HCT116 (cell line): ENCODE results near the gene ANKIB1. TPM values are rescaled to one million over a fixed set of nuclear protein-coding genes. Genes with fewer than 3 reads are reported as not detected.

Experiments used
- ATAC-seq: fragments of 200-7000 bp; cut with Tn5 transposase; 2 replicates; pipeline ENCODE4 v1.9.1; 2020; ENCODE audit warnings: mild to moderate bottlenecking, moderate library complexity
- BruUV-seq: library from RNA; stranded (reverse); fragments of 400-500 nt; replicated peaks from 2 replicates; lab custom pipeline; 2021; lab: Mats Ljungman, UMichigan
- CTCF ChIA-PET: fragments of 300-600 bp; sonication (Branson Sonifier 250); formaldehyde crosslinking; loops from one replicate; lab custom pipeline; 2021; ENCODE audit warnings: antibody characterized with exemption; lab: Charles Lee
- POLR2A ChIA-PET: fragments of 300-600, 350-600 bp; sonication (Branson Sonifier 250); formaldehyde crosslinking; loops from one replicate; lab custom pipeline; 2021; ENCODE audit warnings: antibody characterized with exemption; lab: Charles Lee
- RAD21 ChIA-PET, 2 experiments: fragments of 300-600 bp; sonication (Branson Sonifier 250); formaldehyde crosslinking; loops; one replicate each; lab custom pipeline; 2023; ENCODE audit warnings: low total read pairs in 2 of 2; ENCODE audit not compliant: uncharacterized antibody in 2 of 2, unreplicated experiment in 2 of 2, low non-redundant PET in 1 of 2; lab: Charles Lee
- DNase-seq: peaks from one replicate; pipeline ENCODE4 v3.0.0-alpha.2; 2010; ENCODE audit warnings: low read depth, low spot score
- H2AFZ ChIP-seq: fragments of 200-600 bp; shearing (Covaris generic), sonication (generic); 2 replicates; pipeline ENCODE4 v1.6.1; 2017; ENCODE audit warnings: low read depth, mixed run types, mixed read lengths, antibody characterized with exemption, low read length; ENCODE audit not compliant: poor library complexity, severe bottlenecking
- H3K27ac ChIP-seq: 2 replicates; pipeline ENCODE4 v1.5.1; 2012; ENCODE audit warnings: low read depth, low read length
- H3K27me3 ChIP-seq: fragments of 200-600 bp; sonication (generic); 2 replicates; pipeline ENCODE4 v1.6.1; 2016; ENCODE audit warnings: mixed run types, low read length, mixed read lengths; ENCODE audit not compliant: insufficient read depth
- H3K36me3 ChIP-seq, 2 experiments: fragments of 200-500 bp in 1 of 2; fragments of 200-600 bp in 1 of 2; sonication (Bioruptor generic) in 1 of 2; sonication (generic) in 1 of 2; 2 replicates each; pipeline versions ENCODE4 v1.5.1 to v1.6.1; 2014 to 2016; ENCODE audit warnings: low read length in 2 of 2, inconsistent platforms in 1 of 2, mixed read lengths in 1 of 2, mixed run types in 1 of 2; ENCODE audit not compliant: insufficient read depth in 2 of 2, control insufficient read depth in 1 of 2
- H3K4me1 ChIP-seq, 2 experiments: fragments of 200-600 bp in 1 of 2; sonication (generic) in 1 of 2; 2 replicates each; pipeline versions ENCODE4 v1.5.1 to v1.6.1; 2012 to 2017; ENCODE audit warnings: low read length in 2 of 2, inconsistent platforms in 1 of 2, mild to moderate bottlenecking in 1 of 2, mixed read lengths in 1 of 2, mixed run types in 1 of 2, moderate library complexity in 1 of 2; ENCODE audit not compliant: insufficient read depth in 2 of 2, control insufficient read depth in 1 of 2
- H3K4me2 ChIP-seq: fragments of 200-600 bp; sonication (generic); 2 replicates; pipeline ENCODE4 v1.6.1; 2017; ENCODE audit warnings: mixed run types, low read length, mixed read lengths
- H3K4me3 ChIP-seq, 2 experiments: fragments of 200-600 bp in 1 of 2; sonication (generic) in 1 of 2; replicated peaks in 1 of 2; 2 replicates each; pipeline ENCODE4 v1.5.1; 2011 to 2016; ENCODE audit warnings: low read length in 2 of 2, control low read depth in 1 of 2, low read depth in 1 of 2, mild to moderate bottlenecking in 1 of 2, mixed read lengths in 1 of 2, mixed run types in 1 of 2
- H3K79me2 ChIP-seq: fragments of 200-600 bp; sonication (generic); 2 replicates; pipeline ENCODE4 v1.6.1; 2017; ENCODE audit warnings: mild to moderate bottlenecking, mixed run types, low read length, moderate library complexity, mixed read lengths; ENCODE audit not compliant: insufficient read depth
- H3K9ac ChIP-seq: fragments of 200-600 bp; sonication (generic); 2 replicates; pipeline ENCODE4 v1.6.1; 2016; ENCODE audit warnings: low read length, mixed read lengths
- H3K9me2 ChIP-seq: fragments of 200-600 bp; sonication (generic), shearing (Covaris generic); 2 replicates; pipeline ENCODE4 v1.6.1; 2017; ENCODE audit warnings: mixed run types, mild to moderate bottlenecking, moderate library complexity; ENCODE audit not compliant: insufficient read depth
- H3K9me3 ChIP-seq, 2 experiments: fragments of 200-500 bp in 1 of 2; fragments of 200-600 bp in 1 of 2; sonication (Bioruptor generic) in 1 of 2; sonication (generic) in 1 of 2; 2 replicates each; pipeline ENCODE4 v1.6.1; 2014 to 2017; ENCODE audit warnings: low read length in 2 of 2, mixed read lengths in 2 of 2, inconsistent platforms in 1 of 2, low read depth in 1 of 2, mild to moderate bottlenecking in 1 of 2, mixed run types in 1 of 2, moderate library complexity in 1 of 2; ENCODE audit not compliant: control insufficient read depth in 1 of 2, insufficient read depth in 1 of 2
- H4K20me1 ChIP-seq: fragments of 200-600 bp; sonication (generic), shearing (Covaris generic); 2 replicates; pipeline ENCODE4 v1.6.1; 2017; ENCODE audit warnings: mixed run types, mild to moderate bottlenecking, moderate library complexity; ENCODE audit not compliant: insufficient read depth
- FOSL1 ChIP-seq: IDR thresholded peaks from 2 replicates; pipeline ENCODE4 v1.6.1; 2012; ENCODE audit warnings: low read depth
- POLR2A ChIP-seq: IDR thresholded peaks from 2 replicates; pipeline ENCODE4 v1.7.0; 2011; ENCODE audit warnings: borderline replicate concordance; ENCODE audit not compliant: insufficient read depth, insufficient read length; ENCODE audit errors: extremely low read depth
- SP1 ChIP-seq: IDR thresholded peaks from 2 replicates; pipeline ENCODE4 v1.6.1; 2012; ENCODE audit warnings: low read depth
- TCF7L2 ChIP-seq: IDR thresholded peaks from 2 replicates; pipeline ENCODE4 v1.7.0; 2011; ENCODE audit warnings: borderline replicate concordance, inconsistent platforms; ENCODE audit not compliant: insufficient read depth, insufficient read length; ENCODE audit errors: extremely low read depth
- YY1 ChIP-seq: IDR thresholded peaks from 2 replicates; pipeline ENCODE4 v1.6.1; 2011; ENCODE audit warnings: low read length, low read depth, moderate library complexity, mild to moderate bottlenecking; ENCODE audit not compliant: insufficient replicate concordance; ENCODE audit errors: extremely low read depth
- intact Hi-C: fragments of 100-400 bp; cut with micrococcal nuclease; formaldehyde crosslinking; loops from 2 replicates; pipeline ENCODE4 v1.10.0; 2022
- total RNA-seq: library from RNA; stranded (reverse); gene quantifications from one replicate; pipeline ENCODE4 v1.2.1, GENCODE V29; 2021; ENCODE audit not compliant: unreplicated experiment
- TF ChIP-seq, protein P1 (sequence below): IDR thresholded peaks from 2 replicates; pipeline ENCODE4 v1.6.1; 2012; ENCODE audit warnings: low read depth
- TF ChIP-seq, protein P2 (sequence below): IDR thresholded peaks from 2 replicates; pipeline ENCODE4 v1.6.1; 2012
- TF ChIP-seq, protein P3 (sequence below): IDR thresholded peaks from 2 replicates; pipeline ENCODE4 v1.6.1; 2011; ENCODE audit warnings: mild to moderate bottlenecking, low read length, moderate library complexity; ENCODE audit not compliant: insufficient replicate concordance; ENCODE audit errors: extremely low read depth

The ANKIB1 gene
- total RNA-seq, 1 experiment from 2014 or later, result 41.2 TPM

DNA sequence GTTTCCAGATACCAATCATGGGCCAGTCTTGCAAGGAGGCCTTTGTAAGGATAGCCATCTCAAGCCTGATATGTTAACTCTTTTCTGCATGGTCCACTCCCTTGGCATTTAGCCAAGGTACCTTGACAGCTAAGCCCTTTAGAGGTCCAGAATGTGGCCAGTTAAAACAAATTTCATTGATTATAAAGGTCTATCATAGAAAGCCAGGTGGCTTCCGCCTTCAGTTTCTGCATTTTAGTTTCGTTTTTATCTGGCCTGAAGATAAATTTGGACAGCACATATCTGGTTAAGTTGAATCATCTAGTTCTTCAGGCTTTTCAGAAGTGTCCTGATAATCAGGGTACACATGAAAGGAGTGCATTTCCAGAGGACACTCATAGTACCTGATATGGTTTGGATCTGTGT is 30.7 kb downstream of the ANKIB1 start:
- intact Hi-C loops, result no loop called here
- Histone ChIP-seq H3K79me2 (peaks cover 62% of the 10 kb centered on the region), H3K9me2 (no peaks in the 10 kb centered on the region), H3K27ac (no peak overlapping the region), H3K4me3 (no peak overlapping the region), H3K4me1 (no peaks in the 10 kb centered on the region), H3K9ac (no peak overlapping the region), H3K4me2 (no peak overlapping the region), H3K27me3 (no peaks in the 10 kb centered on the region), H4K20me1 (no peaks in the 10 kb centered on the region), H3K9me3 (no peaks in the 10 kb centered on the region), H3K36me3 (no peaks in the 10 kb centered on the region), H2AFZ (no peak overlapping the region)
- TF ChIP-seq, protein P1, sequence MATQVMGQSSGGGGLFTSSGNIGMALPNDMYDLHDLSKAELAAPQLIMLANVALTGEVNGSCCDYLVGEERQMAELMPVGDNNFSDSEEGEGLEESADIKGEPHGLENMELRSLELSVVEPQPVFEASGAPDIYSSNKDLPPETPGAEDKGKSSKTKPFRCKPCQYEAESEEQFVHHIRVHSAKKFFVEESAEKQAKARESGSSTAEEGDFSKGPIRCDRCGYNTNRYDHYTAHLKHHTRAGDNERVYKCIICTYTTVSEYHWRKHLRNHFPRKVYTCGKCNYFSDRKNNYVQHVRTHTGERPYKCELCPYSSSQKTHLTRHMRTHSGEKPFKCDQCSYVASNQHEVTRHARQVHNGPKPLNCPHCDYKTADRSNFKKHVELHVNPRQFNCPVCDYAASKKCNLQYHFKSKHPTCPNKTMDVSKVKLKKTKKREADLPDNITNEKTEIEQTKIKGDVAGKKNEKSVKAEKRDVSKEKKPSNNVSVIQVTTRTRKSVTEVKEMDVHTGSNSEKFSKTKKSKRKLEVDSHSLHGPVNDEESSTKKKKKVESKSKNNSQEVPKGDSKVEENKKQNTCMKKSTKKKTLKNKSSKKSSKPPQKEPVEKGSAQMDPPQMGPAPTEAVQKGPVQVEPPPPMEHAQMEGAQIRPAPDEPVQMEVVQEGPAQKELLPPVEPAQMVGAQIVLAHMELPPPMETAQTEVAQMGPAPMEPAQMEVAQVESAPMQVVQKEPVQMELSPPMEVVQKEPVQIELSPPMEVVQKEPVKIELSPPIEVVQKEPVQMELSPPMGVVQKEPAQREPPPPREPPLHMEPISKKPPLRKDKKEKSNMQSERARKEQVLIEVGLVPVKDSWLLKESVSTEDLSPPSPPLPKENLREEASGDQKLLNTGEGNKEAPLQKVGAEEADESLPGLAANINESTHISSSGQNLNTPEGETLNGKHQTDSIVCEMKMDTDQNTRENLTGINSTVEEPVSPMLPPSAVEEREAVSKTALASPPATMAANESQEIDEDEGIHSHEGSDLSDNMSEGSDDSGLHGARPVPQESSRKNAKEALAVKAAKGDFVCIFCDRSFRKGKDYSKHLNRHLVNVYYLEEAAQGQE, result no peak
- TF ChIP-seq, protein P2, sequence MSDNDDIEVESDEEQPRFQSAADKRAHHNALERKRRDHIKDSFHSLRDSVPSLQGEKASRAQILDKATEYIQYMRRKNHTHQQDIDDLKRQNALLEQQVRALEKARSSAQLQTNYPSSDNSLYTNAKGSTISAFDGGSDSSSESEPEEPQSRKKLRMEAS, result no peak
- TF ChIP-seq YY1 (no peak), FOSL1 (no peak), TCF7L2 (no peak), SP1 (no peak), POLR2A (no peak)
- TF ChIP-seq, protein P3, sequence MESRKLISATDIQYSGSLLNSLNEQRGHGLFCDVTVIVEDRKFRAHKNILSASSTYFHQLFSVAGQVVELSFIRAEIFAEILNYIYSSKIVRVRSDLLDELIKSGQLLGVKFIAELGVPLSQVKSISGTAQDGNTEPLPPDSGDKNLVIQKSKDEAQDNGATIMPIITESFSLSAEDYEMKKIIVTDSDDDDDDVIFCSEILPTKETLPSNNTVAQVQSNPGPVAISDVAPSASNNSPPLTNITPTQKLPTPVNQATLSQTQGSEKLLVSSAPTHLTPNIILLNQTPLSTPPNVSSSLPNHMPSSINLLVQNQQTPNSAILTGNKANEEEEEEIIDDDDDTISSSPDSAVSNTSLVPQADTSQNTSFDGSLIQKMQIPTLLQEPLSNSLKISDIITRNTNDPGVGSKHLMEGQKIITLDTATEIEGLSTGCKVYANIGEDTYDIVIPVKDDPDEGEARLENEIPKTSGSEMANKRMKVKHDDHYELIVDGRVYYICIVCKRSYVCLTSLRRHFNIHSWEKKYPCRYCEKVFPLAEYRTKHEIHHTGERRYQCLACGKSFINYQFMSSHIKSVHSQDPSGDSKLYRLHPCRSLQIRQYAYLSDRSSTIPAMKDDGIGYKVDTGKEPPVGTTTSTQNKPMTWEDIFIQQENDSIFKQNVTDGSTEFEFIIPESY, result no peak
- ChIA-PET POLR2A (no interaction called here), RAD21 (no interaction called here), CTCF (no interaction called here)
- no peak for ATAC-seq
- no peak for DNase-seq
- BruUV-seq, result no TSS peak
